OCI-LY3 (cell line): ENCODE data around the gene PTGER4.

Experiments
- H2AFZ ChIP-seq: fragments of 200-600, 300-600 bp; shearing (Covaris generic); 2 replicates; pipeline ENCODE4 v1.6.0; 2014; ENCODE audit warnings: antibody characterized with exemption, low read depth, low read length
- H3K27ac ChIP-seq: fragments of 200-600, 300-600 bp; sonication (generic); 2 replicates; pipeline ENCODE4 v1.5.1; 2014; ENCODE audit warnings: mild to moderate bottlenecking, low read length, moderate library complexity, mixed read lengths
- H3K27me3 ChIP-seq: fragments of 200-600, 300-600 bp; sonication (generic); 2 replicates; pipeline ENCODE4 v1.6.1; 2014; ENCODE audit warnings: low read depth, low read length, mixed read lengths
- H3K36me3 ChIP-seq: fragments of 200-600, 300-600 bp; sonication (generic); replicated peaks from 2 replicates; pipeline ENCODE3; 2014; ENCODE audit warnings: low read depth, low read length, mixed read lengths
- H3K4me1 ChIP-seq: fragments of 300-600, 200-600 bp; sonication (generic); 2 replicates; pipeline ENCODE4 v1.6.1; 2014; ENCODE audit warnings: low read length, mixed read lengths
- H3K4me2 ChIP-seq: fragments of 200-600, 300-600 bp; sonication (generic); 2 replicates; pipeline ENCODE4 v1.6.1; 2014; ENCODE audit warnings: low read length, mixed read lengths
- H3K4me3 ChIP-seq: fragments of 300-600, 200-600 bp; sonication (generic); 2 replicates; pipeline ENCODE4 v1.5.1; 2014; ENCODE audit warnings: antibody characterized with exemption, mild to moderate bottlenecking, low read length, moderate library complexity
- H3K79me2 ChIP-seq: fragments of 300-600, 200-600 bp; shearing (Covaris generic); 2 replicates; pipeline ENCODE4 v1.6.1; 2014; ENCODE audit warnings: mild to moderate bottlenecking, low read length, mixed read lengths
- H3K9ac ChIP-seq: fragments of 300-600, 200-600 bp; shearing (Covaris generic); 2 replicates; pipeline ENCODE4 v1.6.0; 2014; ENCODE audit warnings: mild to moderate bottlenecking, low read length, moderate library complexity
- H3K9me3 ChIP-seq: fragments of 200-600, 300-600 bp; shearing (Covaris generic); 2 replicates; pipeline ENCODE4 v1.6.1; 2014; ENCODE audit warnings: low read length, mixed read lengths; ENCODE audit not compliant: insufficient read depth
- H4K20me1 ChIP-seq: fragments of 200-600, 300-600 bp; sonication (generic); 2 replicates; pipeline ENCODE4 v1.6.1; 2016; ENCODE audit warnings: low read length, mixed read lengths; ENCODE audit not compliant: insufficient read depth
- CTCF ChIP-seq: fragments of 200-600, 300-600 bp; sonication (generic); IDR thresholded peaks from 2 replicates; pipeline ENCODE4 v1.5.1; 2014; ENCODE audit warnings: antibody characterized with exemption, low read length, low read depth
- EZH2phosphoT487 ChIP-seq: fragments of 200-600 bp; shearing (Covaris generic); IDR thresholded peaks from 2 replicates; pipeline ENCODE4 v1.6.1; 2018; ENCODE audit warnings: antibody characterized with exemption, mixed run types, low read depth

PTGER4 gene

GRCh38 chr5:40714001-40714400, 34.3 kb downstream of the PTGER4 start:
- Histone ChIP-seq H3K27ac (no peak overlapping the region), H3K4me3 (no peak overlapping the region), H3K4me1 (peaks cover 9% of the 10 kb centered on the region), H3K9me3 (no peaks in the 10 kb centered on the region), H3K9ac (no peak overlapping the region), H3K36me3 (peaks cover 7% of the 10 kb centered on the region), H2AFZ (no peak overlapping the region), H3K27me3 (no peaks in the 10 kb centered on the region), H3K4me2 (no peak overlapping the region), H4K20me1 (no peaks in the 10 kb centered on the region), H3K79me2 (no peaks in the 10 kb centered on the region)
- TF ChIP-seq EZH2phosphoT487 (no peak), CTCF (no peak)

DNA sequence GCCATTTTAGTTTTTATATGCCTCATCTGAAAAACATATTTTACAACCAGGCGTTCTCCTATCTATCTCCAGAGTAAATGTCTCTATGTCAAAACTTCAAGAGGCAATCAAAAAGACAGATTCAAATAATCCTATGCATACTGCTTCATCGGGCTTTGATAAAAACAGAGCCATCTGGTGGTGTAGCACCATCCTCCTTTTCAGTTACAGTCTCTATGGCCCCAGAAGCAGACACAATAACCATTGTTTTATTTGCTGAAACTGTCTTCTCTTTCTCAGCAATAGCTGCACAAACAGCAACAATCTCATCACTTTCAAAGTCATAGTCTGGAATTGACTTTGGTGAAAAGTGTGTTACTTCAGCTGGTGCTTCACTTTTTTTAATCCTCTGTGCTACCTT, 36.3 kb downstream of the PTGER4 start:
- no peak overlapping the region for H2AFZ ChIP-seq
- no peaks in the 10 kb centered on the region for H4K20me1 ChIP-seq
- H3K79me2 ChIP-seq: no peaks in the 10 kb centered on the region
- H3K9me3 ChIP-seq: no peaks in the 10 kb centered on the region
- H3K36me3 ChIP-seq: peaks cover 10% of the 10 kb centered on the region
- TF ChIP-seq CTCF (peak; percentile 39), EZH2phosphoT487 (no peak)
- H3K4me3 ChIP-seq: no peak overlapping the region
- H3K27me3 ChIP-seq: no peaks in the 10 kb centered on the region
- peaks cover 9% of the 10 kb centered on the region for H3K4me1 ChIP-seq
- no peak overlapping the region for H3K4me2 ChIP-seq
- H3K27ac ChIP-seq: no peak overlapping the region
- no peak overlapping the region for H3K9ac ChIP-seq

DNA sequence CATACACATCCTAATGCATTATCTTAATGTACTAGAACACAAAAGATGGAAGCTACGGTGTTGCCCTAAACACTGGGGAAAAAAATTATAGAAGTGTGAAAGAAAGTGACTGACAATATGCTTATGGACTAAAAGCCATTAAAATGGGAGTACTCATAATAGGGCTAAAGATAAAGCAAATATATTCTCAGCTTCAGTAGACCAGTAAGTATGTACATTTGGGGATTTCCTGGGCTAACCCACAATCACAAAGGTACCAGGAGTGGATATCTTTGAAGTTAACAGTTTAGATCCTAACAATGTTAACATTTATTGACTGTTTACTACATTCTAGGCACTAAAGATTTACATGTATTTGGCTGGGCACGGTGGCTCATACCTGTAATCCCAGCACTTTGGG, 36.9 kb downstream of the PTGER4 start:
- no peak for TF ChIP-seq CTCF
- no peak for TF ChIP-seq EZH2phosphoT487
- no peaks in the 10 kb centered on the region for H3K27me3 ChIP-seq
- no peaks in the 10 kb centered on the region for H4K20me1 ChIP-seq
- H3K4me1 ChIP-seq: peaks cover 9% of the 10 kb centered on the region
- no peaks in the 10 kb centered on the region for H3K9me3 ChIP-seq
- H3K79me2 ChIP-seq: no peaks in the 10 kb centered on the region
- H3K36me3 ChIP-seq: peaks cover 10% of the 10 kb centered on the region
- no peak overlapping the region for H3K27ac ChIP-seq
- no peak overlapping the region for H3K4me3 ChIP-seq
- H3K9ac ChIP-seq: no peak overlapping the region
- no peak overlapping the region for H2AFZ ChIP-seq
- no peak overlapping the region for H3K4me2 ChIP-seq

DNA sequence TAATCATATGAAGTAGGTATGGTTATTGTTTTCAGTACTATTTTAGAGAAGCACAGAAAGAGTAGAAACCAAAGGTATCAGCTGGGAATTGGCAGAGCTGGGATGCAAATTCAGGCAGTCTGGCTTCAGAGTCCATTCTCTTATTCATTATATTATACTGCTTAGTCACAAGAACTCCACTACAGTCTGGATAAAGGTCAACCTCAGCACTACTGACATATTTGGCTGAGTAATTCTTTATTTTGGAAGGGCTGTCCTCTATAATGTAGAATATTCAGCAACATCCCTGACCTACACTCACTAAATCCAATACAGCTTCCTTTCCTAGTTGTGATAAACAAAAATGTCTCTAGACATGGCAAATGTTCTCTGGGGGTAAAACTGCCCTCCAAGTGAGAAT, 37.6 kb downstream of the PTGER4 start:
- Histone ChIP-seq H3K9me3 (no peaks in the 10 kb centered on the region), H3K4me2 (no peak overlapping the region), H3K4me1 (peaks cover 9% of the 10 kb centered on the region), H3K79me2 (no peaks in the 10 kb centered on the region), H3K4me3 (no peak overlapping the region), H3K27ac (no peak overlapping the region), H2AFZ (no peak overlapping the region), H3K9ac (no peak overlapping the region), H3K27me3 (no peaks in the 10 kb centered on the region), H3K36me3 (peaks cover 10% of the 10 kb centered on the region), H4K20me1 (no peaks in the 10 kb centered on the region)
- TF ChIP-seq CTCF (no peak), EZH2phosphoT487 (no peak)
